ENCODE measurements around the gene NBAS. TPM values are rescaled to one million over a fixed set of nuclear protein-coding genes. Genes with fewer than 3 reads are reported as not detected.

NBAS gene
- polyA plus RNA-seq, 1 donor from 2014 or later, result 31.9 TPM

DNA sequence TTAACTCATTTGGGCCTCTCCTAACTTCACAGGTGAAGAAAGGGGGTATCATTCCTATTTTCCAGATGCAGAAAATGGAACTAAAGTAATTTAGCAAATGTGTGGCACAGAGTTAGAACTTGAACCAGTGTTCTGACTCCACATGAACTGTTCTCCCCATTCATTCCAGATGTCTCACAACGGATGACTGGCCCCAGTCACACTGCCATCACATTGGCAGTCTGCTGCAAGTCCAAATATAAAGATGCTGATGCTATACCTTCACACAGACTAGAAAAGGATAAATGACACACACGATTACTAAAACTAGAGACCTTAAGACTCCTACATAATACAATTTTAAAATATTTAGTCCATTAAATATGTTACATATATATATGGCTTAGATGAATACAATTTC is 195.7 kb downstream of the NBAS start:
- TF ChIP-seq EP300 (conservative IDR thresholded peaks at IDR 0.05; ENCODE audit: poor library complexity, severe bottlenecking), result no peak
- TF ChIP-seq TAF1 (IDR thresholded peaks at IDR 0.05; ENCODE audit: low read depth), result no peak
- TF ChIP-seq EZH2 (IDR thresholded peaks at IDR 0.05; ENCODE audit: borderline replicate concordance, insufficient read depth, low read length, poor library complexity, severe bottlenecking), result no peak
- TF ChIP-seq CTCF (IDR thresholded peaks at IDR 0.05; ENCODE audit: poor library complexity, severe bottlenecking), result no peak
- TF ChIP-seq, protein P1, sequence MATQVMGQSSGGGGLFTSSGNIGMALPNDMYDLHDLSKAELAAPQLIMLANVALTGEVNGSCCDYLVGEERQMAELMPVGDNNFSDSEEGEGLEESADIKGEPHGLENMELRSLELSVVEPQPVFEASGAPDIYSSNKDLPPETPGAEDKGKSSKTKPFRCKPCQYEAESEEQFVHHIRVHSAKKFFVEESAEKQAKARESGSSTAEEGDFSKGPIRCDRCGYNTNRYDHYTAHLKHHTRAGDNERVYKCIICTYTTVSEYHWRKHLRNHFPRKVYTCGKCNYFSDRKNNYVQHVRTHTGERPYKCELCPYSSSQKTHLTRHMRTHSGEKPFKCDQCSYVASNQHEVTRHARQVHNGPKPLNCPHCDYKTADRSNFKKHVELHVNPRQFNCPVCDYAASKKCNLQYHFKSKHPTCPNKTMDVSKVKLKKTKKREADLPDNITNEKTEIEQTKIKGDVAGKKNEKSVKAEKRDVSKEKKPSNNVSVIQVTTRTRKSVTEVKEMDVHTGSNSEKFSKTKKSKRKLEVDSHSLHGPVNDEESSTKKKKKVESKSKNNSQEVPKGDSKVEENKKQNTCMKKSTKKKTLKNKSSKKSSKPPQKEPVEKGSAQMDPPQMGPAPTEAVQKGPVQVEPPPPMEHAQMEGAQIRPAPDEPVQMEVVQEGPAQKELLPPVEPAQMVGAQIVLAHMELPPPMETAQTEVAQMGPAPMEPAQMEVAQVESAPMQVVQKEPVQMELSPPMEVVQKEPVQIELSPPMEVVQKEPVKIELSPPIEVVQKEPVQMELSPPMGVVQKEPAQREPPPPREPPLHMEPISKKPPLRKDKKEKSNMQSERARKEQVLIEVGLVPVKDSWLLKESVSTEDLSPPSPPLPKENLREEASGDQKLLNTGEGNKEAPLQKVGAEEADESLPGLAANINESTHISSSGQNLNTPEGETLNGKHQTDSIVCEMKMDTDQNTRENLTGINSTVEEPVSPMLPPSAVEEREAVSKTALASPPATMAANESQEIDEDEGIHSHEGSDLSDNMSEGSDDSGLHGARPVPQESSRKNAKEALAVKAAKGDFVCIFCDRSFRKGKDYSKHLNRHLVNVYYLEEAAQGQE (IDR thresholded peaks at IDR 0.05; ENCODE audit: borderline replicate concordance), result no peak
- no peak for TF ChIP-seq SMC3 (conservative IDR thresholded peaks at IDR 0.05; ENCODE audit: poor library complexity)
- TF ChIP-seq MXI1 (conservative IDR thresholded peaks at IDR 0.05; ENCODE audit: poor library complexity, severe bottlenecking), result no peak
- TF ChIP-seq POLR2AphosphoS5 (IDR thresholded peaks at IDR 0.05), result no peak
- TF ChIP-seq RAD21 (conservative IDR thresholded peaks at IDR 0.05), result no peak
- no peaks in the 10 kb centered on the region for H3K79me2 ChIP-seq (replicated peaks; ENCODE audit: insufficient read depth, low read length)
- H3K4me3 ChIP-seq (ENCODE audit: low read length), result no peak overlapping the region
- peaks cover 3% of the 10 kb centered on the region for H3F3A ChIP-seq (ENCODE audit: insufficient read depth, low read length, poor library complexity, severe bottlenecking)
- no peak overlapping the region for H2AFZ ChIP-seq (ENCODE audit: low read depth, low read length)
- H3K9ac ChIP-seq (ENCODE audit: low read length), result no peak overlapping the region
- H3K4me2 ChIP-seq (ENCODE audit: low read length), result no peak overlapping the region
- H3K9me3 ChIP-seq (ENCODE audit: low read length), result no peaks in the 10 kb centered on the region
- H4K20me1 ChIP-seq (ENCODE audit: insufficient read depth), result no peaks in the 10 kb centered on the region
- H3K9me2 ChIP-seq (ENCODE audit: insufficient read depth, low read length), result no peaks in the 10 kb centered on the region
- H3K36me3 ChIP-seq (ENCODE audit: insufficient read depth, low read length), result no peaks in the 10 kb centered on the region
- no peaks in the 10 kb centered on the region for H3K27me3 ChIP-seq (ENCODE audit: insufficient read depth, low read depth, low read length)
- H3K27ac ChIP-seq (ENCODE audit: low read length), result no peak overlapping the region

- TF ChIP-seq SMC3 (conservative IDR thresholded peaks at IDR 0.05; ENCODE audit: poor library complexity) (no peak), TAF1 (IDR thresholded peaks at IDR 0.05; ENCODE audit: low read depth) (no peak), EZH2 (IDR thresholded peaks at IDR 0.05; ENCODE audit: borderline replicate concordance, insufficient read depth, low read length, poor library complexity, severe bottlenecking) (no peak), MXI1 (conservative IDR thresholded peaks at IDR 0.05; ENCODE audit: poor library complexity, severe bottlenecking) (no peak), RAD21 (conservative IDR thresholded peaks at IDR 0.05) (no peak), EP300 (conservative IDR thresholded peaks at IDR 0.05; ENCODE audit: poor library complexity, severe bottlenecking) (no peak), CTCF (IDR thresholded peaks at IDR 0.05; ENCODE audit: poor library complexity, severe bottlenecking) (no peak), POLR2AphosphoS5 (IDR thresholded peaks at IDR 0.05) (no peak)
- TF ChIP-seq, protein P1 (IDR thresholded peaks at IDR 0.05; ENCODE audit: borderline replicate concordance), result no peak
- Histone ChIP-seq H3K27me3 (ENCODE audit: insufficient read depth, low read depth, low read length) (no peaks in the 10 kb centered on the region), H3K4me2 (ENCODE audit: low read length) (no peak overlapping the region), H2AFZ (ENCODE audit: low read depth, low read length) (no peak overlapping the region), H3K9ac (ENCODE audit: low read length) (no peak overlapping the region), H3K9me3 (ENCODE audit: low read length) (no peaks in the 10 kb centered on the region), H3F3A (ENCODE audit: insufficient read depth, low read length, poor library complexity, severe bottlenecking) (peaks cover 3% of the 10 kb centered on the region), H4K20me1 (ENCODE audit: insufficient read depth) (no peaks in the 10 kb centered on the region), H3K27ac (ENCODE audit: low read length) (no peak overlapping the region), H3K36me3 (ENCODE audit: insufficient read depth, low read length) (no peaks in the 10 kb centered on the region), H3K79me2 (replicated peaks; ENCODE audit: insufficient read depth, low read length) (no peaks in the 10 kb centered on the region), H3K9me2 (ENCODE audit: insufficient read depth, low read length) (no peaks in the 10 kb centered on the region), H3K4me3 (ENCODE audit: low read length) (no peak overlapping the region)
Observed at GRCh38 chr2:15364561-15364960, 196.6 kb downstream of the NBAS start.

Measured in neural cell (in vitro differentiated cells).